Embryonic facial prominence (tissue), 1 donor: ENCODE results near the gene SLC29A2.
"Not testable (repeated sequence)": the region's sequence is repeated elsewhere in the genome, so short reads cannot be mapped to it uniquely, and the experiment has no call there.

Experiments used
- DNase-seq: peaks from one replicate; pipeline ENCODE4 v3.0.0-alpha.2; 2016; ENCODE audit errors: extremely low spot score

SLC29A2 gene

DNA sequence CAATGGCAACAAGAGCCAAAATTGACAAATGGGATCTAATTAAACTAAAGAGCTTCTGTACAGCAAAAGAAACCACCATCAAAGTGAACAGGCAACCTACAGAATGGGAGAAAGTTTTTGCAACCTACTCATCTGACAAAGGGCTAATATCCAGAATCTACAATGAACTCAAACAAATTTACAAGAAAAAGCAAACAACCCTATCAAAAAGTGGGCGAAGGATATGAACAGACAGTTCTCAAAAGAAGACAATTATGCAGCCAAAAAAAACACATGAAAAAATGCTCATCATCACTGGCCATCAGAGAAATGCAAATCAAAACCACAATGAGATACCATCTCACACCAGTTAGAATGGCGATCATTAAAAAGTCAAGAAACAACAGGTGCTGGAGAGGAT, 51.3 kb downstream of the SLC29A2 start:
- DNase-seq: not testable (repeated sequence)

DNA sequence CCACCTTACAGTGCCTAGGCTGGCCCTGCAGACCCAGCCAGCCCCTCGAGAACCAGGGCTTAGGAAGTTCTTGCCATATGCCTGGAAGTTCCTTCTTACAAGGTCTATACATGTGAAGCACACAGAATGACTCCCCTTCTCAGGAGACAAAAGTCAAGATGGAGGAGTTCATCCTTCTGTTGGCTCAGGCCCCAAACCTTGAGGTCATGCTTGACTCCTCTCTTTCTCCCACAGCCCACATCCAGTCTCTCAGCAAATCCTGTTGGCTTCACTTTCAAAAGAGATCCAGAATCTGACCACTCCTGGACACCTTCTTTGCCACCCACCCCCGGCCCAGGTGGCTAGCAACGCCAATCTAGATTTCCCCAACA, 53.0 kb downstream of the SLC29A2 start:
- no peak for DNase-seq

- DNase-seq: peak; percentile 38
Measured at GRCh38 chr11:66317723-66318599, 53.6 kb downstream of the SLC29A2 start.

- no peak for DNase-seq
Measured at GRCh38 chr11:66317322-66317722, 54.2 kb downstream of the SLC29A2 start.

DNA sequence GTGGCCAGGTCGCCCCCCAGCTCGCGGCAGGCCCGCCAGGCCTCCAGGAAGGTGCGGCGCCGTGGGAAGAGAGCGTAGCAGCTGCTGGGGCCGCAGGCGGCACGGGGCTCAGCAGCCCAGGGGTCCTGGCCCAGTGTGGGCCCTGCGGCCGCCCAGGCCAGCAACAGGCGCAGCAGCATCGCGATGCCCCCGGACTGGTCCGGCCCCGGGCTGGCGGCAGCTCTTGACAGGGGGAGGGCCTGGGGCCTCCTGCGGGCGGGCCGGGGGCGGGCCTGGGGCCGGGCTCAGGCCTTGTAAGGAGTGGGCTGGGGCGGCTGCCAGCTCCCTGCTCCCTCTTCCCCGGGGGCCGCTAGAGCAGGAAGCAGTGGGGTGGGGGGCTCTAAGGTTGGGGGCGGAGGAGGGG, 54.7 kb downstream of the SLC29A2 start, which contains the start of gene CD248:
TSS of gene CD248 (minus strand) at position 196 of the 403 bp plus-strand sequence. CDS start at position 179, 17 bp downstream.
- DNase-seq: no peak

GRCh38 chr11:66315921-66316811, 55.4 kb downstream of the SLC29A2 start:
- no peak for DNase-seq

DNA sequence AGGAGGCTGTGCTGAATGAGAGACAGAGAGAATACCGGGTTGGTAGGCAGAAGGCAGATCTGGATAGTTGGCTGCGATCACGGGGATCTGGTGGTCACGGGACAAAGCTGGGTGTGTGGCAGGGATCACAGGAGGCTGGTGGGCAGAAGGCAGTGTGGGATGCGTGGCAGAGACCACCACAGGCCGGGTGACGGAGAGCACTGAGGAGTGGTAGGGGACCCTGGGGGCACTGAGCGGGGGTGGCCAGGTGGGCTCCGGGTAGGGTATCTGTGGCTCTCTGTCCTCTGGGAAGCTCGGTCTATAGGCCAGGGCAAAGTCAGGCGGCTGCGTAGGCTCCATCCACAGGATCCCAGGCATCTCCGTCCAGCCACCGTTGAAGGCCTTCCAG, 56.1 kb downstream of the SLC29A2 start:
- no peak for DNase-seq

DNA sequence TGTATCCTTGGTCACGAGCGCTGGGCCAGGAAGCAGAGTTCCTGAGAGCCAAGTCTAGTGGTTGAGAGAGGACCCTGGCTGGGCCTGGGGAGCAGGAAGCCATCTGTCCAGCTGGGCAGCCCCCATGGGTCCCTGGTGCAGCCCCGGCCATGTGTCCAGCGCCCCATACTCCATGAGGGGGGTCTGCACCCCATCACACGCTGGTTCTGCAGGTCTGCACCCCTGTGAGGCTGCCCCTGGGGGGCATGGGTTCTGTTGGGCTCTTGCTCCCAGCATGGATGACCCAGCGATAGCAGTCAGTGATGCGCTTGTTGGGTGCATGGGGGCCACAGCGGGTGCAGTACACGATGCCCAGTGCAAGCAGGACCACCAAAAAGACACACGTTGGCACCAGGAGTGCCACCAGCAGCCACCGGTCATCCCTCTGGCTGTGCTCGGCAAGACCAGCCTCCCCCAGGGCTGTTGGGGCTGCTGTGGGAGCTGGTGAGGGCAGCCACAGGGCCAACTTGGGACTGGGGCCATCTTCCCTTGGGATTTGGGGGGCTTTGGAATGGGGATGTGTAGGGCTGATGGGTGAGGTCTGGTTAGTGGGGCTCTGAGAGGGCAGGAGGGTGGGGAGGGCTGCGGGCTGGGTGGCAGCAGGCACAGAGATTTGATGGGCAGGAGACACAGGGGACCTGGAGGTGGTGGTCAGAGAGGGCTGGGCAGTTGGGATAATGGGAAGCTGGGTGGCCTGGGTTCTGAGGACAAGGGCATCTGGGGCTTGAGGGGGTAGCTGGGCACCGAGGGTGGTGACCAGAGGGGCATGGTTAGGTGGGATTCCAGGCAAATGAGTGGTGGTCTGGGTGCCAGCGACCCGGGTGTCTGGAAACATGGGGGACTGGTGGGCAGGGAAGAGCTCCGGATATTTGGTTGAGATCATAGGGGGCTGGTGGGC, 56.7 kb downstream of the SLC29A2 start:
- DNase-seq: no peak

DNA sequence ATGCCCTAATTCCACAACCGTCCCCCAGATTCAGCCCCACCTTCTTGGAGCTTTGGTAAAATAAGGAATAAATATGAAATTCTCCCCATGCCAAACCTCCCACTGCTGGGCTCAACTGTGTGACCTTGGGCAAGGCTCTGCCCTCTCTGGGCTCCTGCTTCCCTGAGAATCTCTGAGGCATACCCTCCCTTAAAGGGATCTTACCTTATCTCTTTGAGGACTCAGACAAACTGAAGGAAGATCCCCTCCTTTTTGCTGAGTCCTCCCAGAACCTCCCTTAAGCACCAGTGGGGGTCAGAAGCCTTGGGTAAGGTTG, 57.4 kb downstream of the SLC29A2 start:
- DNase-seq: no peak

DNA sequence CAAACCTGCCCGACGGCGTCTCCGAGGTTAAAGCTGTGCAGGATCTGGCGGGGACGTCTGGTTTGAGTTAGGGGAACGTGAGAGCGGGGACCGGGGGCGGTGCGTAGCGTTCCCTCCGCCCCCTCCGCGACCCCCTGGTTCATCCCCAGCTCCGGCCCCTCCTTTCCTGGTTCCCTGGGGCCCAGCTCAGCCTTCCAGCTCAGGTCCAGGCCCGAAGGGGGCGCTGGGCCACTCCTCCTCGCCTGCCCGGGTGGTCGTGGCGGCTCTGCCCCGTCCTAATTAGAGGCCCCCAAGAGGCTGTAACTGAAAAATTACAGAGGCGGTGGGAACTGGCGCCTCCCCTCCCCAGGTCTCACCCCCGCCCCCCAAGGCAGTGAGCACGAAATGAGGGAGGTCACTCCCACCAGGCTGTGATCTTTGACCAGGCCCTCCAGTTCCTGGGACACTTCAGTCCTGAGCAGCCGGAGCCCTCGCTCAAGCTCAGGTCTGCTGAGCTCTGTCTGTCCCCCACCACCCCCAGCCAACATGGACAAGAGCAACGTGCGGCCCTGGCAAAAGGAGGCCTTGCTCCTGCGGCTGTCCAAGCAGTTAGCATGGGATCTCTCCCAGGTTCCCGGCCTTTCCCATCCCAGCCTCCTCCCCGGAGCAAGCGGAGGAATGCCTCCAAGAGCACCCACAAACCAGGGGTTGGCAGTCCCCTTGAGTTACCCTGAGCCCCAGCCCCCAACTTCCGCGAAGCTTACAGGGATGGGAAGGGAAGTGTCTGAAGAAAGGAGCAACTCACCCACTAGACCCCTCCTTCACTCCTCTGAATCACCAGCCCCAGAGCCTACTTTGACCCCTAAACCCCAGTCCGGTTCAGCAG, 58.0 kb downstream of the SLC29A2 start:
- DNase-seq: peak; percentile 91

DNA sequence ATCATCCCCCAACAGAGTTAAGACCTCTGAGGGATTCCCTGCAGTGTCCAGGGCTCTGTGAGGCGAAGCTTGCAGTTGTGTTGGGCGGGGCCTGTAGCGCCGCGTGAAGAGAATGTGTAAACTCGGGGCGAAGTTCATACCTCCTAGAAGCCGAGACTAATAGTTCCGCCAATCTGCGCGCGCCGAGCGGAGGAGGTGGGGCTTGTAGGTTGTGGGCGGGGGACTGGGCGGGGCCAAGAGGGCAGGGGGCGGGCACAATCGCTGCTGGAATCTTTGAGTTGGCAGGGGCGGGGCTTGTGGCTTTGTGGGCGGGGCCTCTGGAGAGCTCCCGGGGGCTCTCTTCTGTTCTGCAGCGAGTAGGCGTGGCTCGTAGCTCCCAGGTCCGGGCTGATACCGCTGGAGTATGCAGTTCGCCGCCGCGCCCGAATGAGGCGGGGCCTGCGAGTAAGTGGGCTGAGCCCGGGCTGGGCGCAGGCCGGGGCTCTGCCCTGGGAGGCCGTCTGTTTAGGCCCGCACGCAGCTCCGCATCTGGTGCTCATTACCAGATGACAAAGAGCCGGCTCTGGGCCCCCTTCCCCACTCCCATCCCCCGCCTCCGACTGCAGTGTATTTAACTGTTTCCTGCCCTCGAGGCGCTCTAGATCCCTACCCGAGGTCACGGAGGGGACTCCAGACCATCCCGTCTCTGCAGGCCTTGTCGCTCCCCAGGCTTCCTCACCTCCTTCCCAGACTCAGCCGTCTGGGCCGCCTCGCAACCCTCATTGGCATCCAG, 58.8 kb downstream of the SLC29A2 start:
- DNase-seq: peak; percentile 99
